A549 (cell line): ENCODE measurements around the gene KNOP1. TPM values are rescaled to one million over a fixed set of nuclear protein-coding genes. Genes with fewer than 3 reads are reported as not detected.

Source experiments
- ATAC-seq, 2 experiments: fragments of 200-7000 bp in 1 of 2; fragments of >200 bp in 1 of 2; cut with Nextera tagmentation in 1 of 2; cut with Tn5 transposase in 1 of 2; 3 replicates each; pipeline versions ENCODE4 v1.8.0 to v1.9.1; 2018 to 2020; ENCODE audit warnings: mild to moderate bottlenecking in 1 of 2, moderate library complexity in 1 of 2
- CTCF ChIA-PET: fragments of 300-600 bp; sonication (Branson Sonifier 250); formaldehyde crosslinking; extraction: SDS; loops from one replicate; lab custom pipeline; 2021; ENCODE audit warnings: antibody characterized with exemption, inconsistent platforms; lab: Yijun Ruan, JAX
- POLR2A ChIA-PET: fragments of 350-600 bp; formaldehyde crosslinking; extraction: SDS; loops from one replicate; lab custom pipeline; 2021; ENCODE audit warnings: antibody characterized with exemption, inconsistent platforms; lab: Yijun Ruan, JAX
- DNase-seq, 2 experiments: peaks; one replicate each; pipeline versions ENCODE4 v3.0.0 to v3.0.0-alpha.2; 2011 to 2016; ENCODE audit warnings: low read depth in 1 of 2, low spot score in 1 of 2
- FAIRE-seq: peaks from 2 replicates; lab custom pipeline; 2011; peaks lifted over from hg19 to GRCh38; lab: Jason Lieb, UNC
- H3K27ac ChIP-seq, 2 experiments: fragments of >200 bp; sonication (Bioruptor Twin); formaldehyde crosslinking; 3 replicates each; pipeline ENCODE4 v1.5.1; 2016 to 2017
- H3K4me1 ChIP-seq: fragments of >200 bp; sonication (Bioruptor Twin); formaldehyde crosslinking; 3 replicates; pipeline ENCODE4 v1.6.1; 2016
- H3K4me2 ChIP-seq: fragments of >200 bp; sonication (Bioruptor Twin); formaldehyde crosslinking; 3 replicates; pipeline ENCODE4 v1.6.1; 2016
- H3K4me3 ChIP-seq: fragments of >200 bp; sonication (Bioruptor Twin); formaldehyde crosslinking; 3 replicates; pipeline ENCODE4 v1.5.1; 2016
- H3K9me3 ChIP-seq: fragments of >200 bp; sonication (Bioruptor Twin); formaldehyde crosslinking; 3 replicates; pipeline ENCODE4 v1.6.1; 2016
- CHD4 ChIP-seq: fragments of 200-600 bp; sonication (generic); IDR thresholded peaks from 2 replicates; pipeline ENCODE4 v1.6.1; 2016; ENCODE audit warnings: antibody characterized with exemption, mild to moderate bottlenecking, borderline replicate concordance
- EHMT2 ChIP-seq: fragments of 200-600 bp; sonication (generic); IDR thresholded peaks from 2 replicates; pipeline ENCODE4 v1.6.1; 2016; ENCODE audit warnings: antibody characterized with exemption, low read depth, mild to moderate bottlenecking, moderate library complexity
- FOSL2 ChIP-seq, 2 experiments: fragments of 450-650 bp in 1 of 2; fragments of >200 bp in 1 of 2; sonication (Bioruptor Twin) in 1 of 2; formaldehyde crosslinking; IDR thresholded peaks; 2 replicates each; pipeline versions ENCODE4 v1.5.0 to v1.6.1; 2016 to 2020; ENCODE audit warnings: mild to moderate bottlenecking in 1 of 2, moderate library complexity in 1 of 2
- FOXS1 ChIP-seq: fragments of 250-450 bp; sonication (Bioruptor Pico); IDR thresholded peaks from 2 replicates; pipeline ENCODE4 v1.5.0; 2020; ENCODE audit warnings: mild to moderate bottlenecking, moderate library complexity
- GATA3 ChIP-seq: IDR thresholded peaks from 2 replicates; pipeline ENCODE4 v1.6.1; 2012; ENCODE audit warnings: borderline replicate concordance
- HOXB5 ChIP-seq: fragments of 250-450 bp; sonication (Bioruptor Pico); IDR thresholded peaks from 2 replicates; pipeline ENCODE4 v1.5.0; 2020; ENCODE audit warnings: mild to moderate bottlenecking, moderate library complexity
- KDM5A ChIP-seq: fragments of 200-600 bp; sonication (generic); IDR thresholded peaks from 2 replicates; pipeline ENCODE4 v1.6.1; 2016; ENCODE audit warnings: antibody characterized with exemption, mild to moderate bottlenecking
- MAFK ChIP-seq: fragments of 450-650 bp; IDR thresholded peaks from 2 replicates; pipeline ENCODE4 v1.6.1; 2014; ENCODE audit not compliant: partially characterized antibody
- MYC ChIP-seq: IDR thresholded peaks from 2 replicates; pipeline ENCODE4 v1.6.1; 2012; ENCODE audit warnings: mild to moderate bottlenecking, inconsistent platforms, low read length, improper control_type of control experiment, borderline replicate concordance
- POLR2A ChIP-seq: IDR thresholded peaks from 2 replicates; pipeline ENCODE4 v1.6.1; 2012; ENCODE audit warnings: mild to moderate bottlenecking, low read length
- RFX5 ChIP-seq: fragments of 450-650 bp; IDR thresholded peaks from 2 replicates; pipeline ENCODE4 v1.7.1; 2014; ENCODE audit warnings: antibody characterized with exemption, mild to moderate bottlenecking, moderate library complexity
- SMC3 ChIP-seq: fragments of >200 bp; sonication (Bioruptor Twin); formaldehyde crosslinking; IDR thresholded peaks from 3 replicates; pipeline ENCODE4 v1.6.1; 2018; ENCODE audit warnings: inconsistent platforms
- TFCP2L1 ChIP-seq: fragments of 250-450 bp; sonication (Bioruptor Pico); IDR thresholded peaks from 2 replicates; pipeline ENCODE4 v1.5.0; 2021; ENCODE audit warnings: mild to moderate bottlenecking
- WGBS: methylation state at CpG from one replicate; pipeline ENCODE4 v1.1.6; 2017; ENCODE audit errors: missing lambda C conversion rate; 5-methylcytosine and 5-hydroxymethylcytosine counted together
- polyA plus RNA-seq, 4 experiments: library from polyadenylated mRNA; depleted of rRNA in 3 of 4; stranded (reverse); fragments of >200 nt; fragmentation: RNase III in 1 of 4; extraction: RNeasy Plus Mini Kit Qiagen cat#74134 plus additional on column Dnase treatment in 1 of 4; gene quantifications; 2 replicates in 3 of 4; 3 replicates in 1 of 4; pipeline ENCODE4 v1.2.3, GENCODE V29; 2011 to 2017
- TF ChIP-seq, protein P1 (sequence below): IDR thresholded peaks from 2 replicates; pipeline ENCODE4 v1.6.1; 2012
- TF ChIP-seq, protein P2 (sequence below): fragments of >200 bp; sonication (Bioruptor Twin); formaldehyde crosslinking; IDR thresholded peaks from 3 replicates; pipeline ENCODE4 v1.6.1; 2016
- TF ChIP-seq, protein P3 (sequence below): fragments of >200 bp; sonication (Bioruptor Twin); formaldehyde crosslinking; IDR thresholded peaks from 3 replicates; pipeline ENCODE4 v1.5.1; 2016
- TF ChIP-seq, protein P4 (sequence below): fragments of 250-450 bp; sonication (Bioruptor Pico); IDR thresholded peaks from 2 replicates; pipeline ENCODE4 v1.5.0; 2021; ENCODE audit warnings: mild to moderate bottlenecking, moderate library complexity, borderline replicate concordance
- TF ChIP-seq, protein P5 (sequence below): fragments of 200-600 bp; sonication (generic); IDR thresholded peaks from 2 replicates; pipeline ENCODE4 v1.6.1; 2016; ENCODE audit warnings: antibody characterized with exemption, mild to moderate bottlenecking, moderate library complexity
- TF ChIP-seq, protein P6 (sequence below): fragments of 150-350 bp; IDR thresholded peaks from 2 replicates; pipeline ENCODE4 v1.6.1; 2014; ENCODE audit warnings: low read depth, mild to moderate bottlenecking, low read length
- TF ChIP-seq, protein P7 (sequence below): fragments of >200 bp; sonication (Bioruptor Twin); formaldehyde crosslinking; IDR thresholded peaks from 2 replicates; pipeline ENCODE4 v1.6.1; 2016

Gene KNOP1
- polyA plus RNA-seq, 2 of the 4 experiments (the other 2 are of a cell fraction) = 38.2 to 44.8 TPM

DNA sequence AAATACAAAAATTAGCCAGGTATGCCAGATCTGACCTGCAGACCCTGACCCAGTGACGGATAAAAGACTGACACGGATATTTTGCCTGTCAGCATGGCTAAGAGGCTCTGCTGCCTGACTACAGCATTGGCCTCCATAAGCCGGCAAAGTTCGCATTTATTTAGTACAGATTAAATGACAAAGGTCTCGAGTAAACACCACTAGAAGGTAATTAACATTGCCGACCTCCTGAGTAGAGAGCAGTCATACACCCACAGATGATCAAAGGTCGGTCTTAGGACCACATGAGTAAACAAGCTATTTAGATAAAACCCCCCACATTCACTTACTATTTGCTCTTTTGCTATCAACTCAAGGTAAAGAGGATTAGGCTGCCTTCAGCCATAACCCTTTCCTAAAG is 55.7 kb downstream of the KNOP1 start:
- ATAC-seq = no peak
- TF ChIP-seq EHMT2 = no peak
- TF ChIP-seq, protein P1, sequence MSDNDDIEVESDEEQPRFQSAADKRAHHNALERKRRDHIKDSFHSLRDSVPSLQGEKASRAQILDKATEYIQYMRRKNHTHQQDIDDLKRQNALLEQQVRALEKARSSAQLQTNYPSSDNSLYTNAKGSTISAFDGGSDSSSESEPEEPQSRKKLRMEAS = no peak
- TF ChIP-seq, protein P2, sequence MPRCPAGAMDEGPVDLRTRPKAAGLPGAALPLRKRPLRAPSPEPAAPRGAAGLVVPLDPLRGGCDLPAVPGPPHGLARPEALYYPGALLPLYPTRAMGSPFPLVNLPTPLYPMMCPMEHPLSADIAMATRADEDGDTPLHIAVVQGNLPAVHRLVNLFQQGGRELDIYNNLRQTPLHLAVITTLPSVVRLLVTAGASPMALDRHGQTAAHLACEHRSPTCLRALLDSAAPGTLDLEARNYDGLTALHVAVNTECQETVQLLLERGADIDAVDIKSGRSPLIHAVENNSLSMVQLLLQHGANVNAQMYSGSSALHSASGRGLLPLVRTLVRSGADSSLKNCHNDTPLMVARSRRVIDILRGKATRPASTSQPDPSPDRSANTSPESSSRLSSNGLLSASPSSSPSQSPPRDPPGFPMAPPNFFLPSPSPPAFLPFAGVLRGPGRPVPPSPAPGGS = no peak
- TF ChIP-seq SMC3 = no peak
- TF ChIP-seq MYC = no peak
- TF ChIP-seq TFCP2L1 (CRISPR knock-in tag) = no peak
- no peak for TF ChIP-seq MAFK
- ChIA-PET POLR2A (no interaction called here), CTCF (interaction anchor here (0.6 to 1.9 kb wide), 5 partner anchors 11 to 245 kb away, joined by 3 to 5 read pairs (median 4); partner anchors contain the start of gene VPS35L)
- 70% methylated on average over 7 of the region's 7 CpGs for WGBS
- H3K4me3 ChIP-seq = no peak overlapping the region
- no peak overlapping the region for H3K27ac ChIP-seq
- no peaks in the 10 kb centered on the region for H3K4me1 ChIP-seq
- FAIRE-seq = no peak
- no peak for DNase-seq
- no peak overlapping the region for H3K4me2 ChIP-seq
- no peaks in the 10 kb centered on the region for H3K9me3 ChIP-seq

DNA sequence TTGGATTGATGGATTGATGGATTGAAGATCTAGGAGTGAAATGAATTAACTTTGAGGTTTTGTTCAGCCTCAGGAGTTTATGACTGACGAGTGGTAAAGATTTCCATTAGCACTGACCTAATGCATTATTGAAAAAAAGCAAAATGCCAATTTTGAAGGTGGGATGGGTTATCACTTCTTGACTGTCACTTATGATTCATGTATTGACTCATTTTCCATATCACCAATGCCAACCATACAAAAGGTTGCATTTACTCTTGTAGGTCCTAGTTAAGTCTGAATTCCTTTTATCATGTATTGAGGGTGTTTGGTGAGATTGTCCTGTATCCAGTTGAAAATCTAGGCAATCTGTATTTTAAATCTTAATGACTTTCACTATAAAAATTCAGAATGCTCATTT is 57.6 kb downstream of the KNOP1 start:
- no peak overlapping the region for H3K27ac ChIP-seq
- TF ChIP-seq, protein P1 = no peak
- TF ChIP-seq, protein P3, sequence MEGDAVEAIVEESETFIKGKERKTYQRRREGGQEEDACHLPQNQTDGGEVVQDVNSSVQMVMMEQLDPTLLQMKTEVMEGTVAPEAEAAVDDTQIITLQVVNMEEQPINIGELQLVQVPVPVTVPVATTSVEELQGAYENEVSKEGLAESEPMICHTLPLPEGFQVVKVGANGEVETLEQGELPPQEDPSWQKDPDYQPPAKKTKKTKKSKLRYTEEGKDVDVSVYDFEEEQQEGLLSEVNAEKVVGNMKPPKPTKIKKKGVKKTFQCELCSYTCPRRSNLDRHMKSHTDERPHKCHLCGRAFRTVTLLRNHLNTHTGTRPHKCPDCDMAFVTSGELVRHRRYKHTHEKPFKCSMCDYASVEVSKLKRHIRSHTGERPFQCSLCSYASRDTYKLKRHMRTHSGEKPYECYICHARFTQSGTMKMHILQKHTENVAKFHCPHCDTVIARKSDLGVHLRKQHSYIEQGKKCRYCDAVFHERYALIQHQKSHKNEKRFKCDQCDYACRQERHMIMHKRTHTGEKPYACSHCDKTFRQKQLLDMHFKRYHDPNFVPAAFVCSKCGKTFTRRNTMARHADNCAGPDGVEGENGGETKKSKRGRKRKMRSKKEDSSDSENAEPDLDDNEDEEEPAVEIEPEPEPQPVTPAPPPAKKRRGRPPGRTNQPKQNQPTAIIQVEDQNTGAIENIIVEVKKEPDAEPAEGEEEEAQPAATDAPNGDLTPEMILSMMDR = no peak
- TF ChIP-seq FOXS1 (CRISPR knock-in tag) (no peak), KDM5A (no peak), CHD4 (no peak), POLR2A (no peak), FOSL2 (IDR thresholded peaks at IDR 0.05) (no peak), FOSL2 (CRISPR knock-in tag; IDR thresholded peaks at IDR 0.05) (no peak), RFX5 (no peak), GATA3 (no peak), HOXB5 (no peak), MYC (no peak)
- TF ChIP-seq, protein P4, sequence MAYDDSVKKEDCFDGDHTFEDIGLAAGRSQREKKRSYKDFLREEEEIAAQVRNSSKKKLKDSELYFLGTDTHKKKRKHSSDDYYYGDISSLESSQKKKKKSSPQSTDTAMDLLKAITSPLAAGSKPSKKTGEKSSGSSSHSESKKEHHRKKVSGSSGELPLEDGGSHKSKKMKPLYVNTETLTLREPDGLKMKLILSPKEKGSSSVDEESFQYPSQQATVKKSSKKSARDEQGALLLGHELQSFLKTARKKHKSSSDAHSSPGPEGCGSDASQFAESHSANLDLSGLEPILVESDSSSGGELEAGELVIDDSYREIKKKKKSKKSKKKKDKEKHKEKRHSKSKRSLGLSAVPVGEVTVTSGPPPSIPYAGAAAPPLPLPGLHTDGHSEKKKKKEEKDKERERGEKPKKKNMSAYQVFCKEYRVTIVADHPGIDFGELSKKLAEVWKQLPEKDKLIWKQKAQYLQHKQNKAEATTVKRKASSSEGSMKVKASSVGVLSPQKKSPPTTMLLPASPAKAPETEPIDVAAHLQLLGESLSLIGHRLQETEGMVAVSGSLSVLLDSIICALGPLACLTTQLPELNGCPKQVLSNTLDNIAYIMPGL (CRISPR knock-in tag) = no peak
- TF ChIP-seq, protein P5, sequence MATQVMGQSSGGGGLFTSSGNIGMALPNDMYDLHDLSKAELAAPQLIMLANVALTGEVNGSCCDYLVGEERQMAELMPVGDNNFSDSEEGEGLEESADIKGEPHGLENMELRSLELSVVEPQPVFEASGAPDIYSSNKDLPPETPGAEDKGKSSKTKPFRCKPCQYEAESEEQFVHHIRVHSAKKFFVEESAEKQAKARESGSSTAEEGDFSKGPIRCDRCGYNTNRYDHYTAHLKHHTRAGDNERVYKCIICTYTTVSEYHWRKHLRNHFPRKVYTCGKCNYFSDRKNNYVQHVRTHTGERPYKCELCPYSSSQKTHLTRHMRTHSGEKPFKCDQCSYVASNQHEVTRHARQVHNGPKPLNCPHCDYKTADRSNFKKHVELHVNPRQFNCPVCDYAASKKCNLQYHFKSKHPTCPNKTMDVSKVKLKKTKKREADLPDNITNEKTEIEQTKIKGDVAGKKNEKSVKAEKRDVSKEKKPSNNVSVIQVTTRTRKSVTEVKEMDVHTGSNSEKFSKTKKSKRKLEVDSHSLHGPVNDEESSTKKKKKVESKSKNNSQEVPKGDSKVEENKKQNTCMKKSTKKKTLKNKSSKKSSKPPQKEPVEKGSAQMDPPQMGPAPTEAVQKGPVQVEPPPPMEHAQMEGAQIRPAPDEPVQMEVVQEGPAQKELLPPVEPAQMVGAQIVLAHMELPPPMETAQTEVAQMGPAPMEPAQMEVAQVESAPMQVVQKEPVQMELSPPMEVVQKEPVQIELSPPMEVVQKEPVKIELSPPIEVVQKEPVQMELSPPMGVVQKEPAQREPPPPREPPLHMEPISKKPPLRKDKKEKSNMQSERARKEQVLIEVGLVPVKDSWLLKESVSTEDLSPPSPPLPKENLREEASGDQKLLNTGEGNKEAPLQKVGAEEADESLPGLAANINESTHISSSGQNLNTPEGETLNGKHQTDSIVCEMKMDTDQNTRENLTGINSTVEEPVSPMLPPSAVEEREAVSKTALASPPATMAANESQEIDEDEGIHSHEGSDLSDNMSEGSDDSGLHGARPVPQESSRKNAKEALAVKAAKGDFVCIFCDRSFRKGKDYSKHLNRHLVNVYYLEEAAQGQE = no peak
- TF ChIP-seq, protein P6, sequence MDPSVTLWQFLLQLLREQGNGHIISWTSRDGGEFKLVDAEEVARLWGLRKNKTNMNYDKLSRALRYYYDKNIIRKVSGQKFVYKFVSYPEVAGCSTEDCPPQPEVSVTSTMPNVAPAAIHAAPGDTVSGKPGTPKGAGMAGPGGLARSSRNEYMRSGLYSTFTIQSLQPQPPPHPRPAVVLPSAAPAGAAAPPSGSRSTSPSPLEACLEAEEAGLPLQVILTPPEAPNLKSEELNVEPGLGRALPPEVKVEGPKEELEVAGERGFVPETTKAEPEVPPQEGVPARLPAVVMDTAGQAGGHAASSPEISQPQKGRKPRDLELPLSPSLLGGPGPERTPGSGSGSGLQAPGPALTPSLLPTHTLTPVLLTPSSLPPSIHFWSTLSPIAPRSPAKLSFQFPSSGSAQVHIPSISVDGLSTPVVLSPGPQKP = no peak
- TF ChIP-seq, protein P7, sequence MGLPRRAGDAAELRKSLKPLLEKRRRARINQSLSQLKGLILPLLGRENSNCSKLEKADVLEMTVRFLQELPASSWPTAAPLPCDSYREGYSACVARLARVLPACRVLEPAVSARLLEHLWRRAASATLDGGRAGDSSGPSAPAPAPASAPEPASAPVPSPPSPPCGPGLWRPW = no peak
- no peak overlapping the region for H3K4me2 ChIP-seq
- WGBS = 88% methylated on average over 1 of the region's 1 CpG
- FAIRE-seq = no peak
- H3K4me1 ChIP-seq = no peaks in the 10 kb centered on the region
- H3K4me3 ChIP-seq = no peak overlapping the region
- POLR2A ChIA-PET = no interaction called here
- H3K9me3 ChIP-seq = no peaks in the 10 kb centered on the region
- CTCF ChIA-PET = no interaction called here
- no peak for ATAC-seq
- DNase-seq = no peak
